Peyer's patch (tissue), 4 donors: ENCODE results near the gene CYP11A1. TPM values are rescaled to one million over a fixed set of nuclear protein-coding genes. Genes with fewer than 3 reads are reported as not detected.

ENCODE experiments used
- DNase-seq, 3 donors: peaks; one replicate each; pipeline ENCODE4 v3.0.0-alpha.2; 2017 to 2019
- H3K27ac ChIP-seq, 4 donors: fragments of 200-600 bp; sonication (generic); one replicate each; pipeline ENCODE4 v1.5.1; 2016 to 2019
- H3K27me3 ChIP-seq, 2 donors: fragments of 200-600 bp; sonication (generic); one replicate each; pipeline ENCODE4 v1.5.1; 2019
- H3K36me3 ChIP-seq, 3 donors: fragments of 200-600 bp; sonication (generic); one replicate each; pipeline ENCODE4 v1.5.1; 2016 to 2019
- H3K4me1 ChIP-seq, 4 donors: fragments of 200-600 bp; sonication (generic); one replicate each; pipeline ENCODE4 v1.5.1; 2016 to 2019
- H3K4me3 ChIP-seq, 4 donors: fragments of 200-600 bp; sonication (generic); 1 replicate in 3 of 4; 2 replicates in 1 of 4; pipeline ENCODE4 v1.5.1; 2016 to 2019; ENCODE audit warnings: mild to moderate bottlenecking in 1 of 4
- H3K9me3 ChIP-seq, 4 donors: fragments of 200-600 bp; sonication (generic); one replicate each; pipeline ENCODE4 v1.5.1; 2016 to 2019; ENCODE audit warnings: mild to moderate bottlenecking in 1 of 4
- CTCF ChIP-seq, 6 experiments: fragments of 450-650 bp in 4 of 6; fragments of 200-600 bp in 2 of 6; sonication (generic) in 1 of 6; IDR thresholded peaks; one replicate each; pipeline ENCODE4 v1.5.1; 2017 to 2019; ENCODE audit warnings: antibody characterized with exemption in 6 of 6, mild to moderate bottlenecking in 3 of 6, moderate library complexity in 1 of 6
- POLR2A ChIP-seq, 2 donors: fragments of 450-650 bp; IDR thresholded peaks; one replicate each; pipeline ENCODE4 v1.5.1; 2017; ENCODE audit warnings: antibody characterized with exemption in 2 of 2, mild to moderate bottlenecking in 2 of 2, moderate library complexity in 2 of 2
- total RNA-seq, 4 donors: library from RNA; depleted of rRNA; stranded (reverse); fragments of >200 nt; gene quantifications; one replicate each; pipeline ENCODE4 v1.1.0, GENCODE V29; 2016

CYP11A1 gene
- total RNA-seq, 4 donors from 2014 or later = 0.88 to 6.6 (median 3.3) TPM

DNA sequence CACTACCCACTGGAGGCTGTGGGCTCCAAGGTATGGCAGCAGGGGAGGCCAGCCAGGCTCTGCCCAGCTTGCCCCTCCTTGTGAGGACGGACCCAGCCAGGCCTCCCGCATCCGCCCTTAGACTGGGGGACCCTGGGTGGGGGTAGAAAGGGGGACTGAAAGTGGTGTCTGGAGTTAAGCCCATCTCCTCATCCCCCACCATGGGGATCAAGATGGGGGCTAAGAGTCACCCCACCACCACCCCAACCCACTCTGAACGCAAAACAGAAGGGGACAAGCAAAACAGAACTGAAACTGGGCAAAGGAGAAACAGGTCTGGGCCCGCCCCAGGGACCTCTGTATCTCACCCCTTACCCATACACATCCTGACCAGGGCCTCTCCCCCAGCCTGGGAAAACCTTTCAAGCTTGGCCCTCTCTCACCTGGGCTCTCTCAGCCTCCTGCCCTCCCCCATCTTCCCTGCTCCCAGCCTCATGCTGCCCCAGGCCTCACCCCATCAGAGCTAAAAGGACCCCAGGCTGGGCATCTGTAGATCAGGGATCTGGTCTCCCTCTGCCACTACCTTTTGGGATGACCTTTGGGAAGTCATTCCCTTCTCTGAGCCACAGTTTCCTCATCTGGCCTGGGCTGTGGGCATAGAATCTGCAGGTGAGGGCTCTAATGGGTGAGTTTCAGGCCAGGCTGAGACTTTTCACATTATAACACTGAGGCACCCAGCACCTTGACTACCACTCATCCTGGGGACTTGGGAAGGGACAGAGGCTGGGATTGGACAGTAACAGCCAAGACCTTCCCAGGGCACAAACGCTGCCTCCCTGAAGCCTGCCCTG lies 30.0 kb upstream of the CYP11A1 start:
- TF ChIP-seq CTCF (IDR thresholded peaks at IDR 0.05) (no peak), POLR2A (IDR thresholded peaks at IDR 0.05) (no peak)
- no peak overlapping the region for H3K4me3 ChIP-seq
- no peaks in the 10 kb centered on the region for H3K36me3 ChIP-seq
- DNase-seq = peak in 2 of 3 donors; percentile 82 to 85
- no peaks in the 10 kb centered on the region for H3K27me3 ChIP-seq
- H3K27ac ChIP-seq = peak overlapping the region in 3 of 4 donors; percentile 22 to 83 (median 80)
- no peaks in the 10 kb centered on the region for H3K9me3 ChIP-seq
- H3K4me1 ChIP-seq = peaks cover 0 to 46% (median 26%) of the 10 kb centered on the region in 4 donors

- no peaks in the 10 kb centered on the region for H3K36me3 ChIP-seq
- H3K27me3 ChIP-seq = no peaks in the 10 kb centered on the region
- H3K4me1 ChIP-seq = peaks cover 0 to 38% (median 22%) of the 10 kb centered on the region in 4 donors
- no peaks in the 10 kb centered on the region for H3K9me3 ChIP-seq
- TF ChIP-seq CTCF (IDR thresholded peaks at IDR 0.05) = no peak
- no peak for TF ChIP-seq POLR2A (IDR thresholded peaks at IDR 0.05)
- DNase-seq = peak in 2 of 3 donors; percentile 82 to 83
- H3K27ac ChIP-seq = peak overlapping the region in 3 of 4 donors; percentile 22 to 83 (median 80)
- H3K4me3 ChIP-seq = no peak overlapping the region
Measured at GRCh38 chr15:74396445-74397238, 29.2 kb upstream of the CYP11A1 start.

- no peaks in the 10 kb centered on the region for H3K27me3 ChIP-seq
- peak overlapping the region in 2 of 4 donors; percentile 80 to 83 for H3K27ac ChIP-seq
- H3K36me3 ChIP-seq = no peaks in the 10 kb centered on the region
Measured at GRCh38 chr15:74396146-74396438, 28.6 kb upstream of the CYP11A1 start.

GRCh38 chr15:74395319-74396145 lies 28.1 kb upstream of the CYP11A1 start:
- Histone ChIP-seq H3K9me3 (no peaks in the 10 kb centered on the region), H3K36me3 (no peaks in the 10 kb centered on the region), H3K4me3 (no peak overlapping the region), H3K27ac (peak overlapping the region in 2 of 4 donors; percentile 80 to 83), H3K27me3 (no peaks in the 10 kb centered on the region), H3K4me1 (peaks cover 0 to 32% (median 18%) of the 10 kb centered on the region in 4 donors)
- TF ChIP-seq CTCF (IDR thresholded peaks at IDR 0.05) (no peak), POLR2A (IDR thresholded peaks at IDR 0.05) (no peak)
- DNase-seq = no peak

More at GRCh38 chr15:74396146-74396438, 28.6 kb upstream of the CYP11A1 start:
- TF ChIP-seq POLR2A (IDR thresholded peaks at IDR 0.05) (no peak), CTCF (IDR thresholded peaks at IDR 0.05) (no peak)
- Histone ChIP-seq H3K4me1 (peaks cover 0 to 34% (median 21%) of the 10 kb centered on the region in 4 donors), H3K9me3 (no peaks in the 10 kb centered on the region), H3K4me3 (no peak overlapping the region)
- no peak for DNase-seq
